GM12892 (cell line): ENCODE data around the gene KLHL2.
A peak's percentile ranks its signal among the peaks of the same experiment; 100 is the strongest.

ENCODE experiments used
- DNase-seq: peaks from one replicate; pipeline ENCODE4 v3.0.0; 2011; ENCODE audit not compliant: insufficient read length
- FAIRE-seq: peaks from 2 replicates; lab custom pipeline; 2011; peaks lifted over from hg19 to GRCh38; lab: Jason Lieb, UNC
- POLR2A ChIP-seq: IDR thresholded peaks from 2 replicates; pipeline ENCODE4 v1.6.1; 2011; ENCODE audit warnings: low read depth, low read length, control low read depth
- POLR2AphosphoS5 ChIP-seq: IDR thresholded peaks from 2 replicates; pipeline ENCODE4 v1.6.1; 2011; ENCODE audit warnings: low read depth, low read length, control low read depth
- TAF1 ChIP-seq: IDR thresholded peaks from 2 replicates; pipeline ENCODE4 v1.6.1; 2011; ENCODE audit warnings: low read depth, mild to moderate bottlenecking, control low read depth, low read length, borderline replicate concordance

KLHL2 gene

DNA sequence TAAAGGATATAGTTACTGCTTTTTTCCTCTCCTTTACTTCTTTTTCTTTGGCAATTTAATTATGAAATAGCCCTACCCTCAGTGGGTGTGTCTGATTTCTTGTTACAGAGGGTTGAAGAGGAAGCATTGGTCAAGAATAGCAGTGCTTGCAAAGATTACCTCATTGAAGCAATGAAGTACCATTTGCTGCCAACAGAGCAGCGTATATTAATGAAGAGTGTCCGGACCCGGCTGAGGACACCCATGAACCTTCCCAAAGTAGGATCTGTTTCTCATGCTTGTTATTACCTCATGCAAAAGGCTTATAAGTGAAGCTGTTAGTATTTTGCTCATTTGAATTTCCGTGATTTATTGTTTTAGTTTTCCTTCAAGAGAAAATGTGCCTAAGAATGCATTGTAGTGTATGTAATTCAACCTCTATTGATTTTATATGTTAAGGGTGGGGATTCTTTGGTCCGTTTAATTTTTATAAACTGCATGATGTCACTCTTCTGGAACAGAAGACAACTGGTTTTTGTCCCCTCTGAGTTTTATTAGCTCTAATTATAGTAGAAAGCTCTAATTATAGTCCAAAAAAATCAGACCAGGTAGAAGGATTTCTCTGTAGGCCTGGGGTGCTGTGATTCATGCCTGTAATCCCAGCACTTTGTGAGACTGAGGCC is 92.2 kb downstream of the KLHL2 start:
- no peak for DNase-seq
- no peak for FAIRE-seq
- TF ChIP-seq TAF1: no peak

DNA sequence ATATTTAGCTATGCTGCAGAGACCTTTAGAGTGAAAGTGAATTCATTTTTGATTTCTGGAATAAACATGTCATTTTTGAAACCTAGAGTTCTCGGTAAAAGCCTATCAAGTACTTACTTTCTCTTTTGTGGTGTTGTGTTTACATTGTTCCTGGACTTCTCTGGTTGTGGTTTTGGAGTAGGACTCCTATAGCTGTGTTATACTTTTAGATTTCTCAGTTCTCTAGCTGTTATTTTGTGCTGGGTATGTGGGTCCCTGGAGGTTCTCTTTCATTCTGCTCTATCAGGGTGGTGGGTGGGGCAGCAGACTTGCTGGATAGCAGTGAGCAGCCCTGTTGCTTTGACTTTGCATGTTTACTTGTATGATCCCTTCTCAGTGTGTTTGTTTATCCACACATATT is 94.5 kb downstream of the KLHL2 start:
- TF ChIP-seq TAF1: no peak
- no peak for TF ChIP-seq POLR2A
- no peak for TF ChIP-seq POLR2AphosphoS5
- no peak for DNase-seq
- FAIRE-seq: peak; percentile 86

DNA sequence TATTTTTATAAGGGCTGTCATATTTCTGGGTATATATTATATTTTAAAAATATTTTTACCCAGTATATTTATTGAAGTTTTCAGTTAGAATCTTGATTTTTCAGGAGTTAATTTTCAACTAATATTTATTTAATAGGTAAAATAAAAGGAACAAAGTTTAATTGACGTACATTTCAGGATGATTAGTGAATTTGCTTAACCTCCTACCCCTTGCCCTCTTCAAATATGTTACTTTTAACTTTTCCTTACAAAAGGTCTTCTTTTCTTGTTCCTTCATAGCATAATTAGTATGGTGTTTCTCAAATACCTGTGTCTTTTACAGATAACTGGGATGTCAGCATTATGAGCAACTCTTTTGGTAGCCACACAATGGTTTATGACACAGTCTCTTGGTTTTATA is 95.3 kb downstream of the KLHL2 start:
- TF ChIP-seq POLR2AphosphoS5: no peak
- no peak for TF ChIP-seq TAF1
- no peak for TF ChIP-seq POLR2A
- FAIRE-seq: no peak
- no peak for DNase-seq

DNA sequence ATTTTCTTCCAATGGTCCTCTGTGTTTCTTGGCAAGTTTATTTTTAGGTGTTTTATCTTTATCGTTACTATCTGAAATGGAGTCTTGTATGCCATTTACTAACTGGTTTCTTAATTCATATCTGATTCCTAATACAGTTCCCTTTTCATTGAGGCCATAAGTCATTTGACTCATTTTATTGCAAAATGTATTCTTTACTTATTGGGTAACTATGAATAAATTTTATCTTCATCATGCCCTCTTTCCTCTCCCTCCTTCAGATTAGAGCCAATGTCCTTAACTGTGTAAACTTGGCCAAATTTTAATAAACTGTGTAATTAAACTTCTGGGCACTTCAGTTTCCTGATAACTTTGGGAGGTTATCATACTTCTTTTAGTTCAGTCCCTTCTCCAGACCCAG is 100.8 kb downstream of the KLHL2 start:
- TF ChIP-seq TAF1: no peak
- TF ChIP-seq POLR2A: no peak
- TF ChIP-seq POLR2AphosphoS5: no peak
- DNase-seq (no peak), FAIRE-seq (no peak)

DNA sequence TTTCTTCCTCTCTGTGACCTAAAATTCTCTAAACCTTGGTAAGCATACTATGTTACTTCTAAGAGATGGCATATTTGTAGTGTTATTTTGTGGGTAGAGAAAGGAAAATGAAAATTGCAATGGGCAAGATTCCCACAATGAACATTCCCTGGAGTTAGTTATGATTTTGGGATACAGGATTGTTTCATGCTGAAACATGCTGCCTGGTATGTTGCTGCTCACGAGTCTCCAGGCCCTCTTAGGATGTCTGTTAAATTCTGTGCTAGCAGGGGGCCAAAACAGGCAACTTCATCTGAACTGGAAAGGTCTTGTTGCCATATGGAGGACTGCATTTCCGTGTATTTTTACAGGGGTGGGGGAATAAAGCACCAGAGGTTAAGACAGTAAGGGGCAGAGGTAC is 101.2 kb downstream of the KLHL2 start:
- FAIRE-seq (no peak), DNase-seq (no peak)
- TF ChIP-seq TAF1 (no peak), POLR2A (no peak), POLR2AphosphoS5 (no peak)

DNA sequence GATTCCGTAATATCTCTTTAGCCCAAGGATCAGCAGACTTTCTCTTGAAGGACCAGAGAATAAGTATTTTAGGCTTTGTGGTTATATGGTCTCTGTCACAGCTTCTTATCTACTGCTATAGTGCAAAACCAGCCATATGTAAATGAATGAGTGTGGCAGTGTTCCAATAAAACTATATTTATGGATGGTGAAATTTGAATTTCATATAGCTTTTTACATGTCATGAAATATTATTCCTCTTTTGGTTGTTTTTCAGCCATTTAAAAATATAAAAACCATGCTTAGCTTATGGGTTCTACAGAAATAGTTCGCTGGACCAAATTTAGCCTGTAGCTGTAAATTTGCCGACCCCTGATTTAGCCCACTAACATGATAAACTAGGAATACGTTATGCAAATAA is 102.1 kb downstream of the KLHL2 start:
- FAIRE-seq (no peak), DNase-seq (no peak)
- no peak for TF ChIP-seq POLR2AphosphoS5
- TF ChIP-seq TAF1: no peak

DNA sequence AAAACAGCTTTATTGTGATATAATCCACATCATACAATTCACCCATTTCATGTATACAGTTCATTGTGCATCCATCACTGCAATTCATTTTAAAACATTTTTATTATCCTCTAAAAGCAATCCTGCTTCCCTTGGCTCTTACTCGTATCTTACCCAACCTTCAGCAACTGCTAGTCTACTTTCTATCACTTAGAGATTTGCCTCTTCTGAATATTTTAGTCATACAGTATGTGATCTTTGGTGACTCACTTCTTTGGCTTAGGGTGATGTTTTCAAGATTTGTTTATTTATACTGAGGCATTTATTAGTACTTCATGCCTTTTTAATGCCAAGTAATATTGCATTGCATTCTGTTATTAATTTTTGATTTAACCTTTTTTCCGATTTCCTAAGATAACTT is 105.1 kb downstream of the KLHL2 start:
- DNase-seq (no peak), FAIRE-seq (no peak)
- TF ChIP-seq POLR2AphosphoS5 (no peak), POLR2A (no peak), TAF1 (no peak)

DNA sequence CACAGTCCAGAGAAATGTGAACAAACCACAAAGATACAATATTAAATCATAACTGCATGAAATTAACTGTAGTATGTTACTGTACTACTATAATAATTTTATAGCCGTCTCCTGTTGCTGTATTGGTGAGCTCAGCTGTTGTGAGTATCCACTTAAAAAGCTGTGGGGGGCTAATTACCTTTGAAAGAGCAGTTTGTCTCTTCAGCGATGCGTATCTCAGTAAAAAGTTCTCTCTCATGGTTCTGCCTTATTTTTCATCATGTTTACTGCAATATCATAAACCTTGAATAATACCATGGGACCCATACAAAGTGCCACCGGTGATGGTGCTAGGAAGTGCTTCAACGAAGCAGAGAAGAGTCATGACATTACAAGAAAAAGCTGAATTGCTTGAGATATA is 111.7 kb downstream of the KLHL2 start:
- TF ChIP-seq POLR2A (no peak), POLR2AphosphoS5 (no peak), TAF1 (no peak)
- FAIRE-seq: no peak
- DNase-seq: no peak

DNA sequence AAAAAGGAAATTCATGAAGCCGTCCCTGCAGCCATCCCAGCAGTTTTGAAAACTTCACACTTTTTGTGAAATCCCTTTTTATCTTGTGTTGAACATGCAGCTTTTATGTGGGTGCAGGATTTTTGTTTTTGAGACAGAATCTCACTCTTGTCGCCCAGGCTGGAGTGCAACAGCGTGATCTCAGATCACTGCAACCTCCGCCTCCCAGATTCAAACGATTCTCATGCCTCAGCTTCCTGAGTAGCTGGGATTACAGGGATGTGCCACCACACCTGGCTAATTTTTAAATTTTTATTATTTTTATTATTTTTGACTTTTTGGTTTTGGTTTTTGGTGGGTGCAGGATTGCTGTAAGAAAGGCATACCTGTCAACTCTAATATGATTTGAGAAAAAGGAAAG is 112.1 kb downstream of the KLHL2 start:
- no peak for TF ChIP-seq POLR2AphosphoS5
- no peak for TF ChIP-seq TAF1
- no peak for TF ChIP-seq POLR2A
- FAIRE-seq: no peak
- DNase-seq: no peak

DNA sequence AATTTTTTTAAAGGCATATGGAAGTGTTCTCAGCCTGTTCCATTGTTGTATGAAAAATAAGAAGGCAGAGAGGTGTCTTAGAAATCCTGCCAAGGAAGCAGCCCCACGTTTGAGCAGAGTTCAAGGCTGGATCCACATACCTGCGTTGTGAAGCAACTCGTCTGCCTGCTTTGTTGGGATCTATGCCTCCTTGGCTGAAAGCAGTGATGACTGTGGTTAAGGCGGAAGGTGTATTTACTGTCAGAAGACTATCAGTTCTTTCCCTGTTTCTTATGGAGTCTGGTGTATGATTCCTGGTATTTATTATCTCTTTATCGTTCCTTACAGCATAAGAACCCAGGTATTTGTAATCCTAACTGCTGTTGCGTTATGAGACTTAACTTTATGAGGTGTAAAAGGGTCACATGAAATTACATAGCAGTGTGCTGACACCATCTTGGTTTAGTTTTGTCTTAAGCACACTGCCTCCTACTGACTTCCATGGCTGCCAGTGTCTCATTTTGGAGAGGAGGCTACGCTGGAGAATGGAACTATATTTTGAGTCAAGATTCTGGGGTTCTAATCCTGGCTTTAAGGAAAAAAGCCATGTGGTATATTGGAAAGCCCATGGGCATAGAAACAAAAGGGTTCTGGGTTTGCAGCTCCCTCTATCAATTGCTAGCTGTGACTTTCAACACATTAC is 117.0 kb downstream of the KLHL2 start:
- no peak for FAIRE-seq
- DNase-seq: no peak
- TF ChIP-seq POLR2AphosphoS5 (no peak), TAF1 (no peak), POLR2A (no peak)

DNA sequence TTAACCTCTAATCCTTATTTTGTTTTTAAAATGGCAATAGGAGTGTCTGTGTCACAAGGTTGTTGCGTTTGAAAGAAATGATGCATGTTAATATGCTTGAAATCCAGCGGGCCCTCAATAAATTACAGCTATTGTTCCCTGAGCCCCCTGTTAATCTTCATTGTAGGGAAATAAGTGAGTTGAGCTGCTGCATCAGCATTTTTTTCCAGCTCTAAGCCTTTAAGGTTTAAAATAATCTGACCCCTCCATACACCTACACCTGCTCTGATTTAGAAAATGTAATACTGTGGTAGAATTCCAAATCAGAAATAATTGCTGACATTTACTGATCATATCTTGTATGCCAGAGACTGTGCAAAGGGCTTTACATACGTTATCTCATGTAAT is 117.5 kb downstream of the KLHL2 start:
- FAIRE-seq: no peak
- TF ChIP-seq POLR2AphosphoS5: no peak
- DNase-seq: no peak

DNA sequence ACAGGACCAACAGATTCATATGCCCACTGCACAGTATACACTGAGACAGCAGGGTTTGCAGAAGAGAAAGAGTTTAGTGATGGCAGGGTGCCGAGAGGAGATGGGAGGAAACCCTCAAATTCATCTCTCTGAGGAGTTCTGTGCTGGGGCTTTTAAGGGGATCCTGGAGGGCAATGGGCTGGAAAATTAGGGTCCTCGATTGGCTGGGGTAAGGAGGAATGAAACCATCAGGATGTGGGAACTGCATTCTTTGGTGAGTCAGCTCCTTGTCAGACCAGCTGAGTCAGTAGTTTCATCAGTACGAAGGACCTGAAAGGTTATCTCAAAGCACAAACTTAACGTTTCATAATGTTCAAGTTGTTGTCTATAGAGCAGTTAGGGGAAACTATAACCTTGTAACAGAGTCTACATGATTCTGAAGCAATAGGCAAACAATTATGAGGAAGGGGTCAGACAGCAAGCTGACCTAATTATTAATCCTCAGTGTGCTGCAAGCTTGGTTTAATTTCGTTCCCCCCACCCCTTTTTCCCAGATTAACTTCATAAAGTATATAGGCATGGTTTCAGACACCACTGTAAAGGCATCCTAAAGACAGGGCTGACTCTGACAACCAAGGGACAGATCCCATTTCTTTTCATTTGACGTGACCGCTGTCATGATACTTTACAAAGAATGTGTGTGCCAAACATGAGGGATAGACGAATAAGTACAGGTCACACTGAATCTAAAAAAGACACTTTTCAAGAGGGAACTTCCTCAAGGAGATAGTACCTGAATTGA is 118.6 kb downstream of the KLHL2 start:
- no peak for DNase-seq
- TF ChIP-seq POLR2A (no peak), TAF1 (no peak), POLR2AphosphoS5 (no peak)
- peak; percentile 9 for FAIRE-seq
